H1 (cell line): Measurements from ENCODE around the gene BRPF1. TPM values are rescaled to one million over a fixed set of nuclear protein-coding genes. Genes with fewer than 3 reads are reported as not detected.
A peak's percentile ranks its signal among the peaks of the same experiment; 100 is the strongest.

Experiments used
- CTCF ChIA-PET: fragments of 300-600 bp; sonication (Branson Sonifier 250); formaldehyde crosslinking; loops from one replicate; lab custom pipeline; 2021; ENCODE audit not compliant: partially characterized antibody; lab: Charles Lee
- POLR2A ChIA-PET: fragments of 300-600 bp; sonication (Branson Sonifier 250); formaldehyde crosslinking; loops from one replicate; lab custom pipeline; 2021; ENCODE audit warnings: inconsistent platforms; ENCODE audit not compliant: partially characterized antibody; lab: Charles Lee
- DNase-seq, 2 experiments: peaks; one replicate each; pipeline versions ENCODE4 v3.0.0 to v3.0.0-alpha.2; 2010 to 2022; ENCODE audit warnings: low spot score in 2 of 2, low read depth in 1 of 2, mixed read lengths in 1 of 2
- FAIRE-seq: peaks from 2 replicates; lab custom pipeline; 2011; peaks lifted over from hg19 to GRCh38; lab: Jason Lieb, UNC
- H2AFZ ChIP-seq: 2 replicates; pipeline ENCODE4 v1.8.1; 2012; ENCODE audit warnings: low read length, inconsistent platforms
- H2AK5ac ChIP-seq: 2 replicates; pipeline ENCODE4 v1.6.1; 2013; ENCODE audit warnings: low read depth, low read length
- H2BK120ac ChIP-seq: replicated peaks from 2 replicates; pipeline ENCODE3; 2013; ENCODE audit warnings: low read depth, low read length, inconsistent platforms
- H2BK12ac ChIP-seq: 2 replicates; pipeline ENCODE4 v1.6.1; 2013; ENCODE audit warnings: low read depth, low read length
- H2BK15ac ChIP-seq: 2 replicates; pipeline ENCODE4 v1.6.1; 2013; ENCODE audit warnings: low read length
- H2BK20ac ChIP-seq: 2 replicates; pipeline ENCODE4 v1.6.1; 2013; ENCODE audit warnings: low read length
- H2BK5ac ChIP-seq: 2 replicates; pipeline ENCODE4 v1.6.1; 2013; ENCODE audit warnings: low read depth, low read length
- H3K14ac ChIP-seq: 2 replicates; pipeline ENCODE4 v1.6.1; 2013; ENCODE audit warnings: inconsistent platforms; ENCODE audit not compliant: insufficient read length
- H3K18ac ChIP-seq: 2 replicates; pipeline ENCODE4 v1.6.1; 2013; ENCODE audit warnings: low read length; ENCODE audit errors: extremely low read depth
- H3K23ac ChIP-seq: 2 replicates; pipeline ENCODE4 v1.6.1; 2013; ENCODE audit warnings: inconsistent platforms; ENCODE audit not compliant: insufficient read length
- H3K23me2 ChIP-seq: 2 replicates; pipeline ENCODE4 v1.6.1; 2013; ENCODE audit warnings: low read depth, low read length
- H3K27ac ChIP-seq: 2 replicates; pipeline ENCODE4 v1.6.1; 2011; ENCODE audit warnings: low read depth, low read length, inconsistent platforms
- H3K27me3 ChIP-seq, 4 experiments: replicated peaks in 1 of 4; 1 replicate in 1 of 4; 2 replicates in 3 of 4; pipeline versions ENCODE4 v1.6.1 to v1.8.1; 2011 to 2013; ENCODE audit warnings: low read length in 3 of 4, mild to moderate bottlenecking in 3 of 4, inconsistent platforms in 2 of 4, mixed read lengths in 2 of 4, moderate library complexity in 1 of 4; ENCODE audit not compliant: control insufficient read depth in 3 of 4, insufficient read depth in 3 of 4; ENCODE audit errors: extremely low read depth in 1 of 4
- H3K36me3 ChIP-seq, 4 experiments: 2 replicates each; pipeline versions ENCODE4 v1.6.1 to v1.8.1; 2011 to 2013; ENCODE audit warnings: mild to moderate bottlenecking in 4 of 4, low read length in 3 of 4, moderate library complexity in 2 of 4, control low read depth in 1 of 4, inconsistent platforms in 1 of 4; ENCODE audit not compliant: insufficient read depth in 4 of 4, control insufficient read depth in 2 of 4
- H3K4ac ChIP-seq: replicated peaks from 2 replicates; pipeline ENCODE3; 2013; ENCODE audit warnings: low read length, low read depth, mixed read lengths, inconsistent platforms; ENCODE audit not compliant: insufficient read length
- H3K4me1 ChIP-seq, 4 experiments: replicated peaks in 1 of 4; 1 replicate in 1 of 4; 2 replicates in 3 of 4; pipeline versions ENCODE4 v1.6.1 to v1.8.1; 2011 to 2013; ENCODE audit warnings: low read length in 3 of 4, inconsistent platforms in 2 of 4, mixed read lengths in 1 of 4; ENCODE audit not compliant: insufficient read depth in 4 of 4, control insufficient read depth in 3 of 4
- H3K4me2 ChIP-seq, 2 experiments: 2 replicates each; pipeline versions ENCODE4 v1.6.1 to v1.8.1; 2011 to 2013; ENCODE audit warnings: low read depth in 2 of 2, low read length in 2 of 2, control low read depth in 1 of 2, inconsistent platforms in 1 of 2, mild to moderate bottlenecking in 1 of 2; ENCODE audit not compliant: insufficient read depth in 1 of 2
- H3K4me3 ChIP-seq, 4 experiments: fragments of 200-600, 300-600 bp in 1 of 4; sonication (generic), shearing (Covaris generic), sonication (Bioruptor Twin) in 1 of 4; 2 replicates each; pipeline versions ENCODE4 v1.5.1 to v1.8.1; 2011 to 2016; ENCODE audit warnings: low read length in 4 of 4, low read depth in 3 of 4, control low read depth in 2 of 4, inconsistent platforms in 2 of 4, mild to moderate bottlenecking in 2 of 4, mixed read lengths in 1 of 4, moderate library complexity in 1 of 4; ENCODE audit not compliant: insufficient read depth in 2 of 4; ENCODE audit errors: extremely low read depth in 1 of 4
- H3K56ac ChIP-seq: replicated peaks from 2 replicates; pipeline ENCODE3; 2013; ENCODE audit warnings: low read depth, mild to moderate bottlenecking, mixed read lengths, low read length, inconsistent platforms; ENCODE audit not compliant: insufficient read length
- H3K79me1 ChIP-seq: 2 replicates; pipeline ENCODE4 v1.6.1; 2013; ENCODE audit warnings: low read depth, low read length, control low read depth
- H3K79me2 ChIP-seq, 2 experiments: 2 replicates each; pipeline versions ENCODE4 v1.6.1 to v1.8.1; 2012 to 2013; ENCODE audit warnings: low read length in 2 of 2, mild to moderate bottlenecking in 2 of 2, inconsistent platforms in 1 of 2; ENCODE audit not compliant: insufficient read depth in 2 of 2, control insufficient read depth in 1 of 2
- H3K9ac ChIP-seq, 4 experiments: replicated peaks in 1 of 4; 1 replicate in 1 of 4; 2 replicates in 3 of 4; pipeline versions ENCODE4 v1.6.1 to v1.8.1; 2011 to 2013; ENCODE audit warnings: low read depth in 3 of 4, low read length in 3 of 4, control low read depth in 2 of 4, mild to moderate bottlenecking in 2 of 4, moderate library complexity in 2 of 4, inconsistent platforms in 1 of 4; ENCODE audit errors: extremely low read depth in 1 of 4
- H3K9me3 ChIP-seq, 2 experiments: 2 replicates each; pipeline versions ENCODE4 v1.6.1 to v1.8.1; 2012 to 2013; ENCODE audit warnings: mild to moderate bottlenecking in 2 of 2, moderate library complexity in 2 of 2, control low read depth in 1 of 2, inconsistent platforms in 1 of 2, low read depth in 1 of 2, low read length in 1 of 2, mixed read lengths in 1 of 2; ENCODE audit not compliant: insufficient read depth in 2 of 2
- H4K20me1 ChIP-seq, 2 experiments: replicated peaks in 1 of 2; 2 replicates each; pipeline versions ENCODE3 to v1.8.1; 2011 to 2013; ENCODE audit warnings: inconsistent platforms in 2 of 2, low read length in 2 of 2, mild to moderate bottlenecking in 1 of 2; ENCODE audit not compliant: insufficient read depth in 2 of 2, control insufficient read depth in 1 of 2
- H4K5ac ChIP-seq: 2 replicates; pipeline ENCODE4 v1.6.1; 2013; ENCODE audit warnings: low read length, low read depth, mixed read lengths, inconsistent platforms; ENCODE audit not compliant: insufficient read length
- H4K8ac ChIP-seq: 2 replicates; pipeline ENCODE4 v1.8.0; 2013; ENCODE audit warnings: mild to moderate bottlenecking, moderate library complexity, low read length, inconsistent platforms; ENCODE audit not compliant: insufficient read depth; ENCODE audit errors: extremely low read depth
- H4K91ac ChIP-seq: replicated peaks from 2 replicates; pipeline ENCODE3; 2013; ENCODE audit warnings: low read length, mixed read lengths, inconsistent platforms; ENCODE audit not compliant: insufficient read length
- CHD2 ChIP-seq: IDR thresholded peaks from 2 replicates; pipeline ENCODE4 v1.6.1; 2012; ENCODE audit warnings: low read length, improper control_type of control experiment
- PHF8 ChIP-seq: fragments of 200-600 bp; sonication (generic); conservative IDR thresholded peaks from 2 replicates; pipeline ENCODE4 v1.7.1; 2012; ENCODE audit warnings: low read depth, mild to moderate bottlenecking, inconsistent platforms, low read length, moderate library complexity
- RAD21 ChIP-seq, 2 experiments: IDR thresholded peaks in 1 of 2; conservative IDR thresholded peaks in 1 of 2; 2 replicates each; pipeline ENCODE4 v1.6.1; 2011; ENCODE audit warnings: low read depth in 2 of 2, low read length in 2 of 2, improper control_type of control experiment in 1 of 2, inconsistent platforms in 1 of 2, mild to moderate bottlenecking in 1 of 2, moderate library complexity in 1 of 2
- SAP30 ChIP-seq: fragments of 300-600 bp; sonication (generic); IDR thresholded peaks from 2 replicates; pipeline ENCODE4 v1.7.1; 2012; ENCODE audit warnings: low read length, moderate library complexity, mild to moderate bottlenecking, inconsistent platforms; ENCODE audit not compliant: insufficient read depth, insufficient replicate concordance
- SIN3A ChIP-seq, 2 experiments: IDR thresholded peaks in 1 of 2; conservative IDR thresholded peaks in 1 of 2; 2 replicates each; pipeline ENCODE4 v1.6.1; 2011 to 2012; ENCODE audit warnings: low read length in 2 of 2, improper control_type of control experiment in 1 of 2, low read depth in 1 of 2, mild to moderate bottlenecking in 1 of 2
- TAF1 ChIP-seq: IDR thresholded peaks from 2 replicates; pipeline ENCODE4 v1.6.1; 2011; ENCODE audit warnings: mild to moderate bottlenecking, low read depth, low read length
- TBP ChIP-seq: IDR thresholded peaks from 2 replicates; pipeline ENCODE4 v1.6.1; 2011; ENCODE audit warnings: low read depth, low read length, improper control_type of control experiment
- YY1 ChIP-seq: IDR thresholded peaks from 2 replicates; pipeline ENCODE4 v1.6.1; 2011; ENCODE audit warnings: low read depth, mild to moderate bottlenecking, low read length
- WGBS, 2 experiments: shearing (Covaris generic) in 1 of 2; methylation state at CpG; one replicate each; pipeline versions ENCODE4 v1.1.6 to v1.1.7; 2013 to 2015; ENCODE audit warnings: low lambda C conversion rate in 2 of 2, mixed read lengths in 2 of 2, inconsistent platforms in 1 of 2, low coverage in 1 of 2, missing lambda C conversion rate in 1 of 2; ENCODE audit not compliant: insufficient replicate concordance in 2 of 2, insufficient coverage in 1 of 2, insufficient read length in 1 of 2; ENCODE audit errors: extremely low coverage in 1 of 2, missing lambda C conversion rate in 1 of 2; 5-methylcytosine and 5-hydroxymethylcytosine counted together
- polyA plus RNA-seq, 7 experiments: library from polyadenylated mRNA; depleted of rRNA in 3 of 7; stranded (reverse) in 5 of 7; unstranded in 2 of 7; fragments of >200 nt in 5 of 7; fragments of 200-250 nt in 2 of 7; gene quantifications; 1 replicate in 5 of 7; 2 replicates in 1 of 7; 4 replicates in 1 of 7; pipeline versions ENCODE4 v1.2.1 to v1.2.3, GENCODE V29; 2011 to 2013; ENCODE audit warnings: missing spikeins in 2 of 7, mixed read lengths in 2 of 7
- total RNA-seq: library from RNA; stranded (reverse); fragmentation: NEBNext Ultra II Directional; extraction: Animal tissue kit (Norgen Biotek cat#: 25700); gene quantifications from 2 replicates; pipeline ENCODE4 v1.2.1, GENCODE V29; 2021
- TF ChIP-seq, protein P1 (sequence below): IDR thresholded peaks from 2 replicates; pipeline ENCODE4 v1.6.1; 2011; ENCODE audit warnings: low read depth, mild to moderate bottlenecking, low read length; ENCODE audit not compliant: insufficient read depth

Gene BRPF1
- total and polyA plus RNA-seq, 2 of the 8 experiments (the other 6 are each of a cell fraction or from before 2014, with no cell fraction given): 11.3 to 21.7 TPM

- Histone ChIP-seq H2BK12ac (no peak within 1 kb of the TSS), H3K4me3 (peak within 1 kb of the TSS; percentile 73 to 92 (median 88)), H3K79me2 (peaks cover 0 to 11% of the 10 kb centered on the region in 2 experiments; a peak in 2 of 4 replicates), H2AK5ac (no peak within 1 kb of the TSS), H3K14ac (no peak within 1 kb of the TSS), H2BK20ac (no peak within 1 kb of the TSS), H4K8ac (peak within 1 kb of the TSS; percentile 91; the same call in 1 of the 2 replicates), H3K79me1 (peaks cover 7% of the 10 kb centered on the region), H4K91ac (no peak within 1 kb of the TSS), H4K5ac (peak within 1 kb of the TSS; percentile 86), H4K20me1 (peaks cover 0 to 2% of the 10 kb centered on the region in 2 experiments), H2BK120ac (no peak within 1 kb of the TSS), H3K4me2 (peak within 1 kb of the TSS; percentile 71 to 93), H3K27me3 (no peaks in the 10 kb centered on the region), H3K36me3 (peaks cover 14 to 61% (median 49%) of the 10 kb centered on the region in 4 experiments; a peak in 7 of 8 replicates), H2BK15ac (no peak within 1 kb of the TSS), H3K23me2 (peaks cover 6% of the 10 kb centered on the region), H3K56ac (peak within 1 kb of the TSS; percentile 91), H3K23ac (no peak within 1 kb of the TSS), H3K4me1 (peaks cover 0 to 9% (median 6%) of the 10 kb centered on the region in 4 experiments; a peak in 4 of 7 replicates), H3K4ac (peak within 1 kb of the TSS; percentile 73), H3K18ac (peak within 1 kb of the TSS; percentile 93), H2AFZ (peak within 1 kb of the TSS; percentile 96), H3K27ac (peak within 1 kb of the TSS; percentile 88), H3K9me3 (no peaks in the 10 kb centered on the region), H2BK5ac (peak within 1 kb of the TSS; percentile 74; the same call in 1 of the 2 replicates), H3K9ac (peak within 1 kb of the TSS; percentile 53 to 82 (median 76))
- WGBS, 2 experiments: 2% methylated on average over 46 of the region's 60 CpGs; no CpG with 5 or more reads in 1 of the 2 experiments
- FAIRE-seq: no peak
- peak; percentile 91 to 93 for DNase-seq
- ChIA-PET CTCF (interaction anchor here (0.6 to 1.5 kb wide), 10 partner anchors 11 to 246 kb away, joined by 3 to 6 read pairs (median 3); partner anchors contain the start of genes ARPC4 and TADA3), POLR2A (interaction anchor here (0.5 to 6.8 kb wide), 20 partner anchors 8 to 242 kb away, joined by 3 to 60 read pairs (median 9); partner anchors contain the start of genes ARPC4, BRPF1, CAMK1 and TADA3)
- TF ChIP-seq SAP30 (peak; percentile 26), SIN3A (conservative IDR thresholded peaks at IDR 0.05 in 1 of 2, IDR thresholded peaks at IDR 0.05 in 1 of 2; ENCODE audit: low read depth in 1 of 2, low read length in 2 of 2) (peak; percentile 79 to 92; a peak in 3 of 4 replicates), TBP (peak; percentile 72), TAF1 (peak; percentile 96), PHF8 (peak; percentile 84), CHD2 (peak; percentile 58; the same call in 1 of the 2 replicates), RAD21 (IDR thresholded peaks at IDR 0.05 in 1 of 2, conservative IDR thresholded peaks at IDR 0.05 in 1 of 2; ENCODE audit: low read depth in 2 of 2, low read length in 2 of 2) (0 out of 4 replicates have a peak, but pooled peaks of 1 of the 2 experiments have one; percentile 3), YY1 (no peak)
- TF ChIP-seq, protein P1, sequence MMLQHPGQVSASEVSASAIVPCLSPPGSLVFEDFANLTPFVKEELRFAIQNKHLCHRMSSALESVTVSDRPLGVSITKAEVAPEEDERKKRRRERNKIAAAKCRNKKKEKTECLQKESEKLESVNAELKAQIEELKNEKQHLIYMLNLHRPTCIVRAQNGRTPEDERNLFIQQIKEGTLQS: no peak
These were observed 18.4 kb downstream of the BRPF1 start, which contains the start of gene OGG1 for GRCh38 chr3:9749645-9750555. OGG1 (plus strand) TSS chr3:9749952; CDS start chr3:9750287, 335 bp downstream.
